Gastroesophageal sphincter (tissue), 4 donors: ENCODE results near the gene IGFBP7. TPM values are rescaled to one million over a fixed set of nuclear protein-coding genes. Genes with fewer than 3 reads are reported as not detected.

Experiments used
- ATAC-seq: fragments of 150-250 bp; one replicate; pipeline ENCODE4 v1.9.1; 2016; ENCODE audit warnings: mild to moderate bottlenecking, moderate library complexity
- H3K27ac ChIP-seq, 4 donors: fragments of 200-600 bp; sonication (generic) in 3 of 4; 1 replicate in 3 of 4; 2 replicates in 1 of 4; pipeline ENCODE4 v1.5.1; 2016 to 2019
- H3K27me3 ChIP-seq: fragments of 200-600 bp; sonication (generic); one replicate; pipeline ENCODE4 v1.5.1; 2019
- H3K36me3 ChIP-seq, 2 donors: fragments of 200-600 bp; sonication (generic); one replicate each; pipeline ENCODE4 v1.5.1; 2019; ENCODE audit warnings: control low read depth in 1 of 2
- H3K4me1 ChIP-seq, 3 donors: fragments of 200-600 bp; sonication (generic); 1 replicate in 2 of 3; 2 replicates in 1 of 3; pipeline ENCODE4 v1.5.1; 2016 to 2019; ENCODE audit warnings: control low read depth in 2 of 3
- H3K4me3 ChIP-seq, 2 donors: fragments of 200-600 bp; sonication (generic); one replicate each; pipeline ENCODE4 v1.5.1; 2019; ENCODE audit warnings: mild to moderate bottlenecking in 1 of 2, moderate library complexity in 1 of 2
- H3K9me3 ChIP-seq, 3 donors: fragments of 200-600 bp; sonication (generic); one replicate each; pipeline ENCODE4 v1.5.1; 2017 to 2019; ENCODE audit warnings: control low read depth in 2 of 3
- EP300 ChIP-seq: sonication (generic); formaldehyde crosslinking; IDR thresholded peaks from one replicate; pipeline ENCODE4 v1.6.1; 2017; ENCODE audit warnings: antibody characterized with exemption, mild to moderate bottlenecking
- POLR2A ChIP-seq, 2 donors: fragments of 450-650 bp; IDR thresholded peaks; one replicate each; pipeline ENCODE4 v1.6.1; 2017; ENCODE audit warnings: antibody characterized with exemption in 2 of 2, mild to moderate bottlenecking in 2 of 2, moderate library complexity in 1 of 2
- POLR2AphosphoS5 ChIP-seq: sonication (generic); formaldehyde crosslinking; IDR thresholded peaks from one replicate; pipeline ENCODE4 v1.6.1; 2017; ENCODE audit warnings: antibody characterized with exemption
- WGBS, 2 donors: methylation state at CpG; one replicate each; pipeline ENCODE4 v1.1.5; 2018; ENCODE audit warnings: low coverage in 1 of 2; 5-methylcytosine and 5-hydroxymethylcytosine counted together
- total RNA-seq, 4 donors: library from RNA; depleted of rRNA; stranded (reverse); fragments of >200 nt; gene quantifications; one replicate each; pipeline ENCODE4 v1.1.0, GENCODE V29; 2016
- TF ChIP-seq, protein P1 (sequence below), 4 experiments: fragments of 200-600 bp in 2 of 4; fragments of 450-650 bp in 2 of 4; sonication (generic) in 1 of 4; IDR thresholded peaks; one replicate each; pipeline ENCODE4 v1.5.1; 2017 to 2019; ENCODE audit warnings: antibody characterized with exemption in 4 of 4, mild to moderate bottlenecking in 2 of 4, moderate library complexity in 2 of 4

IGFBP7 gene
- total RNA-seq, 4 donors from 2014 or later, result 478 to 876 (median 798) TPM

DNA sequence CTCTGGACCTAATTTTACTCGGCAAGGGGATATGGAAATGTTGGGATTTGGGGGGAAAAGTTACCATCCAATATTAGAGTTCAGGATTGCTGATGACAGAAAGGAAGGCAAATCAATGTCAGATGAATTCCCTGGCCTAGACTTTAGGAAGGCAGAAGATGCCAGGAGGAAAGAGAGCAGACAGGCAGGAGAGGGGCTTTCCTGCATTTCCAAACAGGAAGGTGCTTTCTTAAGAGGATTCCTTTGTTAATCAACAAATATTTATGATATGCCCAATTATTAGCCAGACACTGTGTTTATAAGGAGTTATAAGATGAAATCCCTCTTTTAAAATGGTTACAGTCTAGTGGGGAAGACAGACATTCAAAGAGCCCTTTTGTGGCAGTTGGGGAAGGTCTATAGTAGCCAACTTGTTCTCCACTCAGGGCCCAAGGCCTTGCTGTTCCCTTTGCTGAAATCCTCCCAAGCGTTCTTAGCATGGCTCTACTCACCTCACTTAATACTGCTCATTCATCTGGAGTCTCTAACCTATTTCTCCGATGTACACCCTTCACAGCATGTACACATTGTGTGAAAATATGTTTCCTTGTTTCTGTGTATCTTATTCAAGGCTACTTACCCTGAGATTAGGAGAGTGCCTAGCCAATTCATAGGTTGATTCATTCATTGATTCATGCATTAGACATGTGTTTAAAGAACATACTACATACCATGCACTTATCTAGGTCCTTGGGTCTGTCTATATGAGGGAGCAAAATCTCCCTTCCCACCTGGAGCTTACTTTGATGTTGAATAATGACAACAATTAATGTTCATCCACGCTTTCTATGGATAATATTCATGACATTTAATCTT is 5.3 kb downstream of the IGFBP7 start:
- Histone ChIP-seq H3K9me3 (no peaks in the 10 kb centered on the region), H3K36me3 (no peaks in the 10 kb centered on the region), H3K27me3 (no peaks in the 10 kb centered on the region), H3K4me1 (peaks cover 15 to 82% (median 15%) of the 10 kb centered on the region in 3 donors), H3K4me3 (no peak overlapping the region), H3K27ac (peak overlapping the region; percentile 55 to 99 (median 74))
- TF ChIP-seq, protein P1, sequence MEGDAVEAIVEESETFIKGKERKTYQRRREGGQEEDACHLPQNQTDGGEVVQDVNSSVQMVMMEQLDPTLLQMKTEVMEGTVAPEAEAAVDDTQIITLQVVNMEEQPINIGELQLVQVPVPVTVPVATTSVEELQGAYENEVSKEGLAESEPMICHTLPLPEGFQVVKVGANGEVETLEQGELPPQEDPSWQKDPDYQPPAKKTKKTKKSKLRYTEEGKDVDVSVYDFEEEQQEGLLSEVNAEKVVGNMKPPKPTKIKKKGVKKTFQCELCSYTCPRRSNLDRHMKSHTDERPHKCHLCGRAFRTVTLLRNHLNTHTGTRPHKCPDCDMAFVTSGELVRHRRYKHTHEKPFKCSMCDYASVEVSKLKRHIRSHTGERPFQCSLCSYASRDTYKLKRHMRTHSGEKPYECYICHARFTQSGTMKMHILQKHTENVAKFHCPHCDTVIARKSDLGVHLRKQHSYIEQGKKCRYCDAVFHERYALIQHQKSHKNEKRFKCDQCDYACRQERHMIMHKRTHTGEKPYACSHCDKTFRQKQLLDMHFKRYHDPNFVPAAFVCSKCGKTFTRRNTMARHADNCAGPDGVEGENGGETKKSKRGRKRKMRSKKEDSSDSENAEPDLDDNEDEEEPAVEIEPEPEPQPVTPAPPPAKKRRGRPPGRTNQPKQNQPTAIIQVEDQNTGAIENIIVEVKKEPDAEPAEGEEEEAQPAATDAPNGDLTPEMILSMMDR (IDR thresholded peaks at IDR 0.05), result no peak
- no peak for TF ChIP-seq EP300
- TF ChIP-seq POLR2A (IDR thresholded peaks at IDR 0.05), result no peak
- no peak for TF ChIP-seq POLR2AphosphoS5
- ATAC-seq, result no peak
- WGBS, 2 donors, result 70 to 91% methylated on average over 4 of the region's 4 CpGs

DNA sequence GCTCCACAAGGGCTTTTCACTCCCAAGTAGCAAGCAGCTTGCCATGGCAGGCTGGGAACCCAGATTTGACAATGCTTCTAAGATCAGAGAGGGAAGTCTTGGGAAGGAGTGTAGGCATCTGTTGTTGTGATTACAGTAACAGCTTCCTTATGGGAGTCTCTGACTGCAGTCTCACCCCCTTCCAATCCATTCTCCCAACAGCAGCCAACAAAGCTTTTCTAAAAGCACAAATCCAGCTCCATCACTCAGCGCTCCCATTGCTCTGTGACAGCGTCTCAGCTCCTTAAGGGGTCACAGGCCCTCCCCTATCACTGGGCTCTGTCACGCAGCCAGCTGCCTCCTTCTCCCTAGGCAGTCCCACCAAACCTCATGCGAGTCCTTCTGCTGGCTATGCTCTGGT is 7.1 kb downstream of the IGFBP7 start:
- Histone ChIP-seq H3K27ac (peak overlapping the region; percentile 84 to 99 (median 88)), H3K9me3 (no peaks in the 10 kb centered on the region), H3K4me3 (no peak overlapping the region), H3K4me1 (peaks cover 19 to 94% (median 31%) of the 10 kb centered on the region in 3 donors), H3K36me3 (no peaks in the 10 kb centered on the region), H3K27me3 (no peaks in the 10 kb centered on the region)
- 32 to 66% methylated on average over 2 to 4 of the region's 4 CpGs for WGBS, 2 donors
- no peak for ATAC-seq
- no peak for TF ChIP-seq POLR2AphosphoS5
- no peak for TF ChIP-seq POLR2A (IDR thresholded peaks at IDR 0.05)
- TF ChIP-seq, protein P1 (IDR thresholded peaks at IDR 0.05), result no peak
- no peak for TF ChIP-seq EP300

DNA sequence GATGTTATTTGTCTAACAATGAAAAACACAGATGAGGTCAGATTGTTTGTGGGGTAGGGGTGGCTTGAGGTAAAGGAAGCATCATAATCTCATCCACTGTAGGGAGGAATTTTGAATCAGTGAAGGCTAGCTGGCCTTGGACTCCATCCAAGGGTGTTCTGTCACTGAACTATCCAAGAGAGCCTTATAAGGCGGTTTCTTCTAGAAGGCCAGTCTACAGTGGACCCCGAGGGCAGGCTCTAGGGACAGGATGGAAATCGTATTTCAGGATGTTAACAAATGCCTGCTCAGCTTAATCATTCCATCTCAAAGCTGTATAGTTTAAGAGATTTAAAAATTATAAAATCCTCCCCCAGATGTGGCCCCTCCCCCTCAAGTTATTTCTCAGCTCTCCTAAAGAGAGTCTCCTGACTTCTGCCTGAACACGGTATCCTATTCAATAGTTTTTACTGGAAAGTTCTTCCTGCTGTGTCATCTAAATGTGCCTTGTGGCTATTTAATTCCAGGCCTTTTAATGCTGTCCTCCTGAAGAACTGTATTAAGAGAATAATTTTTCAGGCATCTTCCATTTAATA is 8.0 kb downstream of the IGFBP7 start:
- Histone ChIP-seq H3K4me1 (peaks cover 25 to 95% (median 37%) of the 10 kb centered on the region in 3 donors), H3K27ac (peak overlapping the region; percentile 84 to 99 (median 88)), H3K9me3 (no peaks in the 10 kb centered on the region), H3K4me3 (no peak overlapping the region), H3K36me3 (no peaks in the 10 kb centered on the region), H3K27me3 (no peaks in the 10 kb centered on the region)
- WGBS, 2 donors, result 3 to 13% methylated on average over 4 of the region's 4 CpGs
- TF ChIP-seq POLR2AphosphoS5 (peak; percentile 57), EP300 (no peak)
- peak; percentile 76 for ATAC-seq

DNA sequence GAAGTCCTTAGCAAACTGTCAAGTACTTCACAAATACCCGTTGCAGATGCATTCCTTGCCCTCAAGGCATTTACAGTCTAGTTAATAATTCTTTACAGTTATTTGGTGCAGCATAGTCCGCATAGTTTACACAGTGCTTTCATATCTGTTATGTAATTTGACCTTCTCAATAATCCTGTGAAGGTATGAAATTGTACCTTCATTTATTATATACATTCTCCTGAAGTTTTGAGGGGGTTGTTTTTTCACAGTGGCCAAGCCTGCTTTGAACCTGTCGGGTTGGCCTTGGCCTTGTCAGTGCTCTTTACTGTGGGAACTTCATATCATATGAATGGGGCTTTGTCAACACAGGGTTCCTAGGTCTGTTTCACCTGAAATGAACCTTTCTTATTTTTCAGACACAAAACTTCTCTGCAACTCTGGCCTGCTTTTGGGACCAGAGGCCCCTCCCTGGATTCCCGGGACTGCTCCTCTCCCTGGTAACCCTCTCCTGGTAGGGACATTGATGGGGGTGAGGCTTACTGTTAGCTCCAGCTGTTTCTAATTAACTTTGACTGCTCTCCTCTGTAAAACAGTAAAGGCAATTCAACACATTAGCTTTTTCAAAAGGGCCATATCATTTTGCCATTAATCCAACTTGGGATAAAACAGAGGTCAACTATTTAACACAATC is 9.1 kb downstream of the IGFBP7 start:
- TF ChIP-seq POLR2A (IDR thresholded peaks at IDR 0.05) (no peak), POLR2AphosphoS5 (no peak), EP300 (no peak)
- TF ChIP-seq, protein P1 (IDR thresholded peaks at IDR 0.05), result no peak
- 60 to 67% methylated on average over 2 to 4 of the region's 4 CpGs for WGBS, 2 donors
- Histone ChIP-seq H3K36me3 (no peaks in the 10 kb centered on the region), H3K9me3 (no peaks in the 10 kb centered on the region), H3K27ac (peak overlapping the region; percentile 84 to 99 (median 88)), H3K4me3 (no peak overlapping the region), H3K27me3 (no peaks in the 10 kb centered on the region), H3K4me1 (peaks cover 33 to 97% (median 41%) of the 10 kb centered on the region in 3 donors)
- no peak for ATAC-seq

DNA sequence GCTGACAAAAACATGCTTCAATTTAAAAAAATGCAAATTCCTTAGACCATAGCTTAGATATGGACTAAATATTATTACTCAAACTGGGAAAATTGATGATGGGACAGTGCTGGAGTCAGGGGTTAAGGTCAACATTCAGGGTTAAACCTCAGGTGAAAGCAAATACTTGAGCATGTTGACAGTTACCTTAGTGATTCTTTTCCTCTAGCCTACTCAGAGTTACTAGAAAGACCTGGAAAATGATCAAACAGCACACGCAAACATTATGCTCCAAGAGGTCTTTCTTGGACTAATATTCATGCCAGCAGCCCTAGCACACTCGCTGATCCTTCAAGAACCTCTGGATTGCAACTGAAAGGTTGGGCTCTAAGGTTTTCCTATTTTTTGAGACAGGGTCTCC is 10.8 kb downstream of the IGFBP7 start:
- no peaks in the 10 kb centered on the region for H3K9me3 ChIP-seq
- peak overlapping the region; percentile 47 to 99 (median 66) for H3K27ac ChIP-seq
- H3K4me3 ChIP-seq, result no peak overlapping the region
- WGBS, 2 donors, result 64 to 88% methylated on average over 2 of the region's 2 CpGs
- ATAC-seq, result no peak
- TF ChIP-seq POLR2AphosphoS5 (no peak), POLR2A (IDR thresholded peaks at IDR 0.05) (no peak), EP300 (no peak)
- TF ChIP-seq, protein P1 (IDR thresholded peaks at IDR 0.05), result no peak
- no peaks in the 10 kb centered on the region for H3K27me3 ChIP-seq
- H3K4me1 ChIP-seq, result peaks cover 35 to 99% (median 44%) of the 10 kb centered on the region in 3 donors
- H3K36me3 ChIP-seq, result no peaks in the 10 kb centered on the region
